ENCODE results near the gene TBC1D2. TPM values are rescaled to one million over a fixed set of nuclear protein-coding genes. Genes with fewer than 3 reads are reported as not detected.

Gene TBC1D2
- total and polyA plus RNA-seq, 10 of the 15 experiments (the other 5 are each of a cell fraction or from before 2014, with no cell fraction given): 0.04 to 1.6 (median 1.1) TPM

DNA sequence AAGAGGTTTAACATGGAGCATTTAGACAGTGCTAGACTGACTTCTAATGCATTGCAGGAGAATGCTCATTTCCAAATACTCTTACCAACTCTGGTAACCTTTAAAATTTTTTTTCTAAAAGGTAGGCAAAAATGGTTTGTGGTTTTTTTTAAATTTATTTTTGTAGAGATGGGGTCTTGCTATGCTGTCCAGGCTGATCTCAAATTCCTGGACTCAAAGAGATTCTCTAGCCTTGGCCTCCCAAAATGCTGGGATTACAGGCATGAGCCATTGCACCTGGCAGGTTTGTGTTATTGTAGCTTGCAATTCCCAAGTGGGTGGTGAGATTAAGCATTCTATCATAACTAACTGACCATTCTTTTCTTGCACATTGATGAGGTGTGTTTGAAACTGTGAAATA, 43.0 kb upstream of the TBC1D2 start:
- H3K4me1 ChIP-seq (ENCODE audit: control insufficient read depth, insufficient read depth, low read length): no peaks in the 10 kb centered on the region
- H3K4me3 ChIP-seq: no peak overlapping the region
- no peak overlapping the region for H3K4me2 ChIP-seq (ENCODE audit: control insufficient read depth, insufficient read depth)
- ChIA-PET RAD21 (ENCODE audit: unreplicated experiment) (no interaction called here), CTCF (no interaction called here), SMC1A (ENCODE audit: uncharacterized antibody, unreplicated experiment) (interaction anchor here (0.6 kb wide), 1 partner anchor 21 kb away, joined by 4 read pairs; no protein-coding TSS in a partner anchor), POLR2A (no interaction called here)
- H2AFZ ChIP-seq (ENCODE audit: control insufficient read depth, low read depth, low read length): no peak overlapping the region
- no peak overlapping the region for H3K9ac ChIP-seq (ENCODE audit: control insufficient read depth, insufficient read depth, low read length)
- intact Hi-C loops (cut with micrococcal nuclease; ENCODE audit: unreplicated experiment): no loop called here
- no peaks in the 10 kb centered on the region for H3K27me3 ChIP-seq (replicated peaks in 1 of 2; ENCODE audit: control insufficient read depth in 2 of 2, insufficient read depth in 2 of 2, low read length in 1 of 2)
- H3K27ac ChIP-seq (ENCODE audit: control insufficient read depth, insufficient read depth): no peak overlapping the region
- in situ Hi-C loops (cut with MboI): no loop called here
- BruUV-seq (replicated peaks): no TSS peak
- no peaks in the 10 kb centered on the region for H3K9me3 ChIP-seq (replicated peaks; ENCODE audit: control insufficient read depth, insufficient read depth, low read length)
- DNase-seq (ENCODE audit: low read depth, low spot score) (no peak), ATAC-seq (no peak), FAIRE-seq (no peak)
- no peaks in the 10 kb centered on the region for H3K79me2 ChIP-seq (ENCODE audit: control insufficient read depth, insufficient read depth, low read length)
- TF ChIP-seq, protein P1, sequence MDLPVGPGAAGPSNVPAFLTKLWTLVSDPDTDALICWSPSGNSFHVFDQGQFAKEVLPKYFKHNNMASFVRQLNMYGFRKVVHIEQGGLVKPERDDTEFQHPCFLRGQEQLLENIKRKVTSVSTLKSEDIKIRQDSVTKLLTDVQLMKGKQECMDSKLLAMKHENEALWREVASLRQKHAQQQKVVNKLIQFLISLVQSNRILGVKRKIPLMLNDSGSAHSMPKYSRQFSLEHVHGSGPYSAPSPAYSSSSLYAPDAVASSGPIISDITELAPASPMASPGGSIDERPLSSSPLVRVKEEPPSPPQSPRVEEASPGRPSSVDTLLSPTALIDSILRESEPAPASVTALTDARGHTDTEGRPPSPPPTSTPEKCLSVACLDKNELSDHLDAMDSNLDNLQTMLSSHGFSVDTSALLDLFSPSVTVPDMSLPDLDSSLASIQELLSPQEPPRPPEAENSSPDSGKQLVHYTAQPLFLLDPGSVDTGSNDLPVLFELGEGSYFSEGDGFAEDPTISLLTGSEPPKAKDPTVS (IDR thresholded peaks at IDR 0.05; ENCODE audit: low read depth, low read length): no peak
- TF ChIP-seq NRF1 (conservative IDR thresholded peaks at IDR 0.05; ENCODE audit: low read depth, low read length) (no peak), TCF12 (IDR thresholded peaks at IDR 0.05; ENCODE audit: low read depth, low read length) (no peak)
- TF ChIP-seq, protein P2, sequence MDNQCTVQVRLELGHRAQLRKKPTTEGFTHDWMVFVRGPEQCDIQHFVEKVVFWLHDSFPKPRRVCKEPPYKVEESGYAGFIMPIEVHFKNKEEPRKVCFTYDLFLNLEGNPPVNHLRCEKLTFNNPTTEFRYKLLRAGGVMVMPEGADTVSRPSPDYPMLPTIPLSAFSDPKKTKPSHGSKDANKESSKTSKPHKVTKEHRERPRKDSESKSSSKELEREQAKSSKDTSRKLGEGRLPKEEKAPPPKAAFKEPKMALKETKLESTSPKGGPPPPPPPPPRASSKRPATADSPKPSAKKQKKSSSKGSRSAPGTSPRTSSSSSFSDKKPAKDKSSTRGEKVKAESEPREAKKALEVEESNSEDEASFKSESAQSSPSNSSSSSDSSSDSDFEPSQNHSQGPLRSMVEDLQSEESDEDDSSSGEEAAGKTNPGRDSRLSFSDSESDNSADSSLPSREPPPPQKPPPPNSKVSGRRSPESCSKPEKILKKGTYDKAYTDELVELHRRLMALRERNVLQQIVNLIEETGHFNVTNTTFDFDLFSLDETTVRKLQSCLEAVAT (IDR thresholded peaks at IDR 0.05): no peak
- H3K36me3 ChIP-seq (ENCODE audit: control insufficient read depth in 2 of 2, insufficient read depth in 2 of 2, low read length in 1 of 2): no peaks in the 10 kb centered on the region
- H4K20me1 ChIP-seq (ENCODE audit: control insufficient read depth, insufficient read depth): no peaks in the 10 kb centered on the region

DNA sequence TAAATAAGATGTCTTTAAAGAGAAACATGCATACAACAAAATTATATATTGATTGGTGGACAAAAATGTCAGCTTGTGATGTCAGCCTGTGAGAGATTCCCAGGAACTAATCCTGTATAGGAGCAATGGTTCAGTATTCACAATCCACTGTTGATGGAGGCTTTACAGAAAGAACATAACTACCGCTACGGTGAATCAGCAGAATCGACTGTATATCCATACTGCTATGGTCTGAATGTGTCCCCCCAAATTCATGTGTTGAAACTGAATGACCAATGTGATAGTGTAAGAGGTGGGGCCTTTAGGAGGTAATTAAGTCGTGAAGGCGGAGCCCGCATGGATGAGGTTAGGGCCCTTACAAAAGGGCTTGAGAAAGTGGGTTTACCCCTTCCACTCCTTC, 40.4 kb upstream of the TBC1D2 start:
- no peaks in the 10 kb centered on the region for H4K20me1 ChIP-seq (ENCODE audit: control insufficient read depth, insufficient read depth)
- ATAC-seq (no peak), DNase-seq (ENCODE audit: low read depth, low spot score) (no peak), FAIRE-seq (no peak)
- ChIA-PET CTCF (interaction anchor here (1.6 kb wide), 1 partner anchor 480 kb away, joined by 4 read pairs; no protein-coding TSS in a partner anchor), RAD21 (ENCODE audit: unreplicated experiment) (no interaction called here), POLR2A (no interaction called here), SMC1A (ENCODE audit: uncharacterized antibody, unreplicated experiment) (no interaction called here)
- H3K27me3 ChIP-seq (replicated peaks in 1 of 2; ENCODE audit: control insufficient read depth in 2 of 2, insufficient read depth in 2 of 2, low read length in 1 of 2): peaks cover 0 to 1% of the 10 kb centered on the region in 2 experiments; a peak in 2 of 4 replicates
- no peak overlapping the region for H3K4me3 ChIP-seq
- 59% methylated on average over 6 of the region's 6 CpGs for WGBS (ENCODE audit: insufficient coverage, insufficient replicate concordance, low lambda C conversion rate, missing lambda C conversion rate)
- no peak overlapping the region for H3K27ac ChIP-seq (ENCODE audit: control insufficient read depth, insufficient read depth)
- intact Hi-C loops (cut with micrococcal nuclease; ENCODE audit: unreplicated experiment) (no loop called here), in situ Hi-C loops (cut with MboI) (no loop called here)
- H3K4me1 ChIP-seq (ENCODE audit: control insufficient read depth, insufficient read depth, low read length): no peaks in the 10 kb centered on the region
- H2AFZ ChIP-seq (ENCODE audit: control insufficient read depth, low read depth, low read length): no peak overlapping the region
- H3K79me2 ChIP-seq (ENCODE audit: control insufficient read depth, insufficient read depth, low read length): no peaks in the 10 kb centered on the region
- no TSS peak for BruUV-seq (replicated peaks)
- no peaks in the 10 kb centered on the region for H3K9me3 ChIP-seq (replicated peaks; ENCODE audit: control insufficient read depth, insufficient read depth, low read length)
- H3K9ac ChIP-seq (ENCODE audit: control insufficient read depth, insufficient read depth, low read length): no peak overlapping the region
- H3K36me3 ChIP-seq (ENCODE audit: control insufficient read depth in 2 of 2, insufficient read depth in 2 of 2, low read length in 1 of 2): no peaks in the 10 kb centered on the region
- H3K4me2 ChIP-seq (ENCODE audit: control insufficient read depth, insufficient read depth): no peak overlapping the region
- no peak for TF ChIP-seq POLR2A (IDR thresholded peaks at IDR 0.05; ENCODE audit: low read depth, low read length)
- TF ChIP-seq, protein P3, sequence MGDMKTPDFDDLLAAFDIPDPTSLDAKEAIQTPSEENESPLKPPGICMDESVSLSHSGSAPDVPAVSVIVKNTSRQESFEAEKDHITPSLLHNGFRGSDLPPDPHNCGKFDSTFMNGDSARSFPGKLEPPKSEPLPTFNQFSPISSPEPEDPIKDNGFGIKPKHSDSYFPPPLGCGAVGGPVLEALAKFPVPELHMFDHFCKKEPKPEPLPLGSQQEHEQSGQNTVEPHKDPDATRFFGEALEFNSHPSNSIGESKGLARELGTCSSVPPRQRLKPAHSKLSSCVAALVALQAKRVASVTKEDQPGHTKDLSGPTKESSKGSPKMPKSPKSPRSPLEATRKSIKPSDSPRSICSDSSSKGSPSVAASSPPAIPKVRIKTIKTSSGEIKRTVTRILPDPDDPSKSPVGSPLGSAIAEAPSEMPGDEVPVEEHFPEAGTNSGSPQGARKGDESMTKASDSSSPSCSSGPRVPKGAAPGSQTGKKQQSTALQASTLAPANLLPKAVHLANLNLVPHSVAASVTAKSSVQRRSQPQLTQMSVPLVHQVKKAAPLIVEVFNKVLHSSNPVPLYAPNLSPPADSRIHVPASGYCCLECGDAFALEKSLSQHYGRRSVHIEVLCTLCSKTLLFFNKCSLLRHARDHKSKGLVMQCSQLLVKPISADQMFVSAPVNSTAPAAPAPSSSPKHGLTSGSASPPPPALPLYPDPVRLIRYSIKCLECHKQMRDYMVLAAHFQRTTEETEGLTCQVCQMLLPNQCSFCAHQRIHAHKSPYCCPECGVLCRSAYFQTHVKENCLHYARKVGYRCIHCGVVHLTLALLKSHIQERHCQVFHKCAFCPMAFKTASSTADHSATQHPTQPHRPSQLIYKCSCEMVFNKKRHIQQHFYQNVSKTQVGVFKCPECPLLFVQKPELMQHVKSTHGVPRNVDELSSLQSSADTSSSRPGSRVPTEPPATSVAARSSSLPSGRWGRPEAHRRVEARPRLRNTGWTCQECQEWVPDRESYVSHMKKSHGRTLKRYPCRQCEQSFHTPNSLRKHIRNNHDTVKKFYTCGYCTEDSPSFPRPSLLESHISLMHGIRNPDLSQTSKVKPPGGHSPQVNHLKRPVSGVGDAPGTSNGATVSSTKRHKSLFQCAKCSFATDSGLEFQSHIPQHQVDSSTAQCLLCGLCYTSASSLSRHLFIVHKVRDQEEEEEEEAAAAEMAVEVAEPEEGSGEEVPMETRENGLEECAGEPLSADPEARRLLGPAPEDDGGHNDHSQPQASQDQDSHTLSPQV (IDR thresholded peaks at IDR 0.05): no peak
- no peak for TF ChIP-seq IRF4 (IDR thresholded peaks at IDR 0.05; ENCODE audit: low read depth, low read length)
- TF ChIP-seq JUNB (IDR thresholded peaks at IDR 0.05): no peak
- no peak for TF ChIP-seq SMARCA5 (IDR thresholded peaks at IDR 0.05)
